Activated CD8-positive, alpha-beta memory T cell treated with anti-CD3 and anti-CD28 coated beads, Interleukin-2, amount 50 U/mL, for 24 hours (primary cell): ENCODE results near the gene AADACL2.

Experiments used
- DNase-seq: peaks from one replicate; pipeline ENCODE4 v3.0.0-alpha.2; 2020; ENCODE audit errors: extremely low read depth

AADACL2 gene

GRCh38 chr3:151806838-151807237, 73.1 kb downstream of the AADACL2 start:
- DNase-seq, result no peak
